HEK293 (cell line): ENCODE data around the gene HDGF.

Experiments used
- CTCF ChIA-PET: fragments of 350-600 bp; formaldehyde crosslinking; extraction: SDS; loops from one replicate; lab custom pipeline; 2021; ENCODE audit warnings: antibody characterized with exemption; lab: Yijun Ruan, JAX
- POLR2A ChIA-PET: fragments of 300-600 bp; formaldehyde crosslinking; extraction: SDS; loops from one replicate; lab custom pipeline; 2020; ENCODE audit warnings: antibody characterized with exemption, inconsistent platforms; lab: Yijun Ruan, JAX
- H3K27ac ChIP-seq: fragments of 200-500 bp; sonication (Bioruptor generic); 2 replicates; pipeline ENCODE4 v1.5.1; 2014; ENCODE audit warnings: low read depth, low read length, control low read depth, inconsistent platforms; ENCODE audit errors: extremely low read depth
- H3K36me3 ChIP-seq, 2 experiments: fragments of 200-500 bp in 1 of 2; sonication (Bioruptor generic) in 1 of 2; 1 replicate in 1 of 2; 2 replicates in 1 of 2; pipeline ENCODE4 v1.5.1; 2014 to 2017; ENCODE audit warnings: inconsistent platforms in 2 of 2, low read length in 2 of 2; ENCODE audit not compliant: control insufficient read depth in 2 of 2, insufficient read depth in 1 of 2
- H3K4me1 ChIP-seq: fragments of 200-500 bp; sonication (Bioruptor generic); 2 replicates; pipeline ENCODE4 v1.5.1; 2014; ENCODE audit warnings: mild to moderate bottlenecking, low read length, inconsistent platforms; ENCODE audit not compliant: control insufficient read depth, insufficient read depth
- H3K4me3 ChIP-seq: 2 replicates; pipeline ENCODE4 v1.5.1; 2011; ENCODE audit warnings: low read depth, mild to moderate bottlenecking, control low read depth, low read length, moderate library complexity
- H3K9me3 ChIP-seq: fragments of 200-500 bp; sonication (Bioruptor generic); 2 replicates; pipeline ENCODE4 v1.5.1; 2014; ENCODE audit warnings: low read depth, low read length, inconsistent platforms; ENCODE audit not compliant: control insufficient read depth, insufficient read depth
- AEBP2 ChIP-seq: fragments of 450-650 bp; formaldehyde crosslinking; IDR thresholded peaks from 2 replicates; pipeline ENCODE4 v1.5.1; 2016; ENCODE audit warnings: missing biosample characterization, missing genetic modification characterization, borderline replicate concordance
- KLF1 ChIP-seq: fragments of 450-650 bp; formaldehyde crosslinking; IDR thresholded peaks from 2 replicates; pipeline ENCODE4 v1.5.1; 2016; ENCODE audit warnings: missing biosample characterization, missing genetic modification characterization
- PRDM1 ChIP-seq: fragments of 450-650 bp; formaldehyde crosslinking; IDR thresholded peaks from 2 replicates; pipeline ENCODE4; 2016; ENCODE audit warnings: missing biosample characterization, missing genetic modification characterization
- SCRT2 ChIP-seq: fragments of 450-650 bp; formaldehyde crosslinking; IDR thresholded peaks from 2 replicates; pipeline ENCODE4 v1.5.1; 2016; ENCODE audit warnings: missing biosample characterization, missing genetic modification characterization
- SP2 ChIP-seq: fragments of 450-650 bp; formaldehyde crosslinking; IDR thresholded peaks from 2 replicates; pipeline ENCODE4 v1.5.1; 2016; ENCODE audit warnings: missing biosample characterization, missing genetic modification characterization
- SP7 ChIP-seq: fragments of 450-650 bp; formaldehyde crosslinking; IDR thresholded peaks from 2 replicates; pipeline ENCODE4 v1.5.1; 2016; ENCODE audit warnings: missing biosample characterization, missing genetic modification characterization
- ZBTB1 ChIP-seq: fragments of 450-650 bp; formaldehyde crosslinking; IDR thresholded peaks from 2 replicates; pipeline ENCODE4 v1.5.1; 2016; ENCODE audit warnings: missing biosample characterization, missing genetic modification characterization
- ZBTB48 ChIP-seq: fragments of 450-650 bp; formaldehyde crosslinking; IDR thresholded peaks from 2 replicates; pipeline ENCODE4 v1.5.1; 2016; ENCODE audit warnings: missing biosample characterization, missing genetic modification characterization
- ZFP41 ChIP-seq: fragments of 450-650 bp; formaldehyde crosslinking; IDR thresholded peaks from 2 replicates; pipeline ENCODE4 v1.5.1; 2016; ENCODE audit warnings: missing biosample characterization, missing genetic modification characterization, borderline replicate concordance
- ZFP69B ChIP-seq: fragments of 450-650 bp; formaldehyde crosslinking; IDR thresholded peaks from 2 replicates; pipeline ENCODE4 v1.5.1; 2016; ENCODE audit warnings: missing biosample characterization, missing genetic modification characterization
- ZNF114 ChIP-seq: fragments of 450-650 bp; formaldehyde crosslinking; IDR thresholded peaks from 2 replicates; pipeline ENCODE4 v1.5.0; 2017; ENCODE audit warnings: missing biosample characterization, missing genetic modification characterization
- ZNF155 ChIP-seq: fragments of 450-650 bp; formaldehyde crosslinking; IDR thresholded peaks from 2 replicates; pipeline ENCODE4 v1.5.1; 2016; ENCODE audit warnings: missing biosample characterization, missing genetic modification characterization
- ZNF174 ChIP-seq: fragments of 450-650 bp; formaldehyde crosslinking; IDR thresholded peaks from 2 replicates; pipeline ENCODE4 v1.5.0; 2017; ENCODE audit warnings: missing biosample characterization, mild to moderate bottlenecking, missing genetic modification characterization
- ZNF23 ChIP-seq: fragments of 450-650 bp; formaldehyde crosslinking; IDR thresholded peaks from 2 replicates; pipeline ENCODE4 v1.5.1; 2016; ENCODE audit warnings: missing biosample characterization, missing genetic modification characterization, borderline replicate concordance
- ZNF341 ChIP-seq: fragments of 450-650 bp; formaldehyde crosslinking; IDR thresholded peaks from 2 replicates; pipeline ENCODE4; 2016; ENCODE audit warnings: low read depth, missing biosample characterization, missing genetic modification characterization
- ZNF404 ChIP-seq: fragments of 450-650 bp; formaldehyde crosslinking; IDR thresholded peaks from 2 replicates; pipeline ENCODE4 v1.5.1; 2017; ENCODE audit warnings: missing biosample characterization, missing genetic modification characterization
- ZNF580 ChIP-seq: fragments of 450-650 bp; formaldehyde crosslinking; IDR thresholded peaks from 2 replicates; pipeline ENCODE4 v1.5.1; 2016; ENCODE audit warnings: missing biosample characterization, missing genetic modification characterization
- ZNF600 ChIP-seq: fragments of 450-650 bp; formaldehyde crosslinking; IDR thresholded peaks from 2 replicates; pipeline ENCODE4 v1.5.1; 2016; ENCODE audit warnings: missing biosample characterization, missing genetic modification characterization
- ZNF621 ChIP-seq: fragments of 450-650 bp; formaldehyde crosslinking; IDR thresholded peaks from 2 replicates; pipeline ENCODE4 v1.5.1; 2017; ENCODE audit warnings: missing biosample characterization, missing genetic modification characterization
- ZNF660 ChIP-seq: fragments of 450-650 bp; IDR thresholded peaks from 2 replicates; pipeline ENCODE4 v1.5.1; 2018; ENCODE audit warnings: missing biosample characterization, mild to moderate bottlenecking, missing genetic modification characterization
- ZNF670 ChIP-seq: fragments of 450-650 bp; formaldehyde crosslinking; IDR thresholded peaks from 2 replicates; pipeline ENCODE4 v1.5.1; 2016; ENCODE audit warnings: missing biosample characterization, missing genetic modification characterization, low read depth
- ZNF777 ChIP-seq: fragments of 450-650 bp; formaldehyde crosslinking; IDR thresholded peaks from 2 replicates; pipeline ENCODE4 v1.5.1; 2017; ENCODE audit warnings: missing biosample characterization, missing genetic modification characterization, borderline replicate concordance
- ZNF785 ChIP-seq: fragments of 450-650 bp; formaldehyde crosslinking; IDR thresholded peaks from 2 replicates; pipeline ENCODE4 v1.5.1; 2016; ENCODE audit warnings: missing biosample characterization, missing genetic modification characterization
- ZNF792 ChIP-seq: fragments of 450-650 bp; formaldehyde crosslinking; IDR thresholded peaks from 2 replicates; pipeline ENCODE4 v1.5.1; 2016; ENCODE audit warnings: missing biosample characterization, missing genetic modification characterization
- ZSCAN16 ChIP-seq: fragments of 450-650 bp; formaldehyde crosslinking; IDR thresholded peaks from 2 replicates; pipeline ENCODE4 v1.5.1; 2016; ENCODE audit warnings: missing biosample characterization, missing genetic modification characterization
- ZSCAN30 ChIP-seq: fragments of 450-650 bp; IDR thresholded peaks from 2 replicates; pipeline ENCODE4 v1.5.1; 2018; ENCODE audit warnings: missing biosample characterization, mild to moderate bottlenecking, missing genetic modification characterization, moderate library complexity
- ZXDB ChIP-seq: fragments of 450-650 bp; formaldehyde crosslinking; IDR thresholded peaks from 2 replicates; pipeline ENCODE4 v1.5.1; 2016; ENCODE audit warnings: missing biosample characterization, missing genetic modification characterization
- TF ChIP-seq, protein P1 (sequence below): fragments of 450-650 bp; formaldehyde crosslinking; IDR thresholded peaks from 2 replicates; pipeline ENCODE4 v1.5.1; 2016; ENCODE audit warnings: missing biosample characterization, missing genetic modification characterization
- TF ChIP-seq, protein P2 (sequence below): fragments of 450-650 bp; formaldehyde crosslinking; IDR thresholded peaks from 2 replicates; pipeline ENCODE4 v1.5.1; 2016; ENCODE audit warnings: missing biosample characterization, missing genetic modification characterization
- TF ChIP-seq, protein P3 (sequence below): fragments of 450-650 bp; formaldehyde crosslinking; IDR thresholded peaks from 2 replicates; pipeline ENCODE4 v1.5.1; 2016; ENCODE audit warnings: missing biosample characterization, missing genetic modification characterization

The HDGF gene

GRCh38 chr1:156726549-156727226, 24.8 kb downstream of the HDGF start (continued):
- peak; percentile 54; the same call in 1 of the 2 replicates for TF ChIP-seq ZNF580 (tag by site-specific recombination)
- no peak for TF ChIP-seq SCRT2 (tag by site-specific recombination)
- TF ChIP-seq, protein P1, sequence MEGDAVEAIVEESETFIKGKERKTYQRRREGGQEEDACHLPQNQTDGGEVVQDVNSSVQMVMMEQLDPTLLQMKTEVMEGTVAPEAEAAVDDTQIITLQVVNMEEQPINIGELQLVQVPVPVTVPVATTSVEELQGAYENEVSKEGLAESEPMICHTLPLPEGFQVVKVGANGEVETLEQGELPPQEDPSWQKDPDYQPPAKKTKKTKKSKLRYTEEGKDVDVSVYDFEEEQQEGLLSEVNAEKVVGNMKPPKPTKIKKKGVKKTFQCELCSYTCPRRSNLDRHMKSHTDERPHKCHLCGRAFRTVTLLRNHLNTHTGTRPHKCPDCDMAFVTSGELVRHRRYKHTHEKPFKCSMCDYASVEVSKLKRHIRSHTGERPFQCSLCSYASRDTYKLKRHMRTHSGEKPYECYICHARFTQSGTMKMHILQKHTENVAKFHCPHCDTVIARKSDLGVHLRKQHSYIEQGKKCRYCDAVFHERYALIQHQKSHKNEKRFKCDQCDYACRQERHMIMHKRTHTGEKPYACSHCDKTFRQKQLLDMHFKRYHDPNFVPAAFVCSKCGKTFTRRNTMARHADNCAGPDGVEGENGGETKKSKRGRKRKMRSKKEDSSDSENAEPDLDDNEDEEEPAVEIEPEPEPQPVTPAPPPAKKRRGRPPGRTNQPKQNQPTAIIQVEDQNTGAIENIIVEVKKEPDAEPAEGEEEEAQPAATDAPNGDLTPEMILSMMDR (tag by site-specific recombination) = peak; percentile 89
- no peak for TF ChIP-seq ZNF404
- no peak for TF ChIP-seq ZNF777 (tag by site-specific recombination)
- TF ChIP-seq ZNF670 (tag by site-specific recombination) = no peak
- TF ChIP-seq ZNF174 (tag by site-specific recombination) = no peak
- no peak for TF ChIP-seq ZNF621 (tag by site-specific recombination)
- peak; percentile 48 for TF ChIP-seq SP2 (tag by site-specific recombination)
- peak; percentile 22; the same call in 1 of the 2 replicates for TF ChIP-seq KLF1 (tag by site-specific recombination)
- TF ChIP-seq, protein P2, sequence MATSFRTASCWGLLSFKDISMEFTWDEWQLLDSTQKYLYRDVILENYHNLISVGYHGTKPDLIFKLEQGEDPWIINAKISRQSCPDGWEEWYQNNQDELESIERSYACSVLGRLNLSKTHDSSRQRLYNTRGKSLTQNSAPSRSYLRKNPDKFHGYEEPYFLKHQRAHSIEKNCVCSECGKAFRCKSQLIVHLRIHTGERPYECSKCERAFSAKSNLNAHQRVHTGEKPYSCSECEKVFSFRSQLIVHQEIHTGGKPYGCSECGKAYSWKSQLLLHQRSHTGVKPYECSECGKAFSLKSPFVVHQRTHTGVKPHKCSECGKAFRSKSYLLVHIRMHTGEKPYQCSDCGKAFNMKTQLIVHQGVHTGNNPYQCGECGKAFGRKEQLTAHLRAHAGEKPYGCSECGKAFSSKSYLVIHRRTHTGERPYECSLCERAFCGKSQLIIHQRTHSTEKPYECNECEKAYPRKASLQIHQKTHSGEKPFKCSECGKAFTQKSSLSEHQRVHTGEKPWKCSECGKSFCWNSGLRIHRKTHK (tag by site-specific recombination) = no peak

DNA sequence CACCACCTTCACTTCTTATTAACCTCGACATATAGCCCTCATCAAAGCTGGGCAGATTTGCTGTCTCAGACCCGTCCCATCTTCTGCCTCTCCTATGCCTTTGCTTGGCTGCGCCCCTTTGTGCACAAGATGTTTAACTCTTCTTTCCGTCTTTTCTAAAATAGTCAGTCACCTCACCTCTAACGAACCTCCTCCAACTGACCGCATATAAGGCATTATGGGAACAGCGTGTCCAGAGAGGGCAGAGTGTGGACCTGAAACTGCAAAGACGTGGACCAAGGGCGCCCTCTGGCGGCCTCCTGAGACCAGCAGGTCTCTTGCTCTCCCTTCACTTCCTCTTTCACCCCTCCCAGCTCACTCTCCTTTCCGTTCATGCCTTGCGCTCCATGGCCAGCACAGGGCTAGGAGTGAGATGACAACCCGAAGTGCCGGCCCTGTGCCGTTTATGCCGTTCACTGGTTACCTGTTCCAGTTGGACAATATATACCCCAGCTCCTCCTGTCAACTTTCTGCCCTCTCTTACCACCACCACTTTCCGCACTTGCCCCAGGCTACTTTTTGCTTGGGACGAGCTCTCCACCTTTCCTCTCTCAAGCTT, 25.7 kb downstream of the HDGF start:
- H3K4me1 ChIP-seq = peaks cover 7% of the 10 kb centered on the region
- H3K9me3 ChIP-seq = no peaks in the 10 kb centered on the region
- ChIA-PET POLR2A (interaction anchor here (1.0 to 4.8 kb wide), 12 partner anchors 16 to 169 kb away, joined by 3 to 84 read pairs (median 8); partner anchors contain the start of genes CRABP2, HDGF, MRPL24 and NTRK1), CTCF (interaction anchor here (0.6 to 10.1 kb wide), 65 partner anchors 10 to 437 kb away, joined by 3 to 526 read pairs (median 6); partner anchors contain the start of genes CRABP2, HAPLN2, HDGF and INSRR)
- peaks cover 7 to 60% of the 10 kb centered on the region in 2 experiments; a peak in 2 of 3 replicates for H3K36me3 ChIP-seq
- H3K27ac ChIP-seq = no peak overlapping the region
- H3K4me3 ChIP-seq = peak overlapping the region; percentile 24
- TF ChIP-seq AEBP2 (tag by site-specific recombination) (no peak), ZNF341 (peak; percentile 39), ZSCAN16 (0 out of 2 replicates have a peak, but pooled peaks have one; percentile 19), ZNF785 (no peak), ZNF155 (no peak), ZNF621 (tag by site-specific recombination) (no peak), ZXDB (tag by site-specific recombination) (peak; percentile 41; the same call in 1 of the 2 replicates), ZNF600 (tag by site-specific recombination) (peak; percentile 97), ZNF792 (no peak), ZSCAN30 (tag by site-specific recombination) (peak; percentile 87), ZBTB1 (tag by site-specific recombination) (no peak), SP7 (tag by site-specific recombination) (peak; percentile 68), ZFP69B (tag by site-specific recombination) (peak; percentile 44; the same call in 1 of the 2 replicates), ZFP41 (tag by site-specific recombination) (no peak), PRDM1 (tag by site-specific recombination) (peak; percentile 100), ZNF23 (no peak), ZNF660 (peak; percentile 56; the same call in 1 of the 2 replicates), ZBTB48 (tag by site-specific recombination) (peak; percentile 33; the same call in 1 of the 2 replicates), ZNF114 (no peak)
- TF ChIP-seq, protein P3, sequence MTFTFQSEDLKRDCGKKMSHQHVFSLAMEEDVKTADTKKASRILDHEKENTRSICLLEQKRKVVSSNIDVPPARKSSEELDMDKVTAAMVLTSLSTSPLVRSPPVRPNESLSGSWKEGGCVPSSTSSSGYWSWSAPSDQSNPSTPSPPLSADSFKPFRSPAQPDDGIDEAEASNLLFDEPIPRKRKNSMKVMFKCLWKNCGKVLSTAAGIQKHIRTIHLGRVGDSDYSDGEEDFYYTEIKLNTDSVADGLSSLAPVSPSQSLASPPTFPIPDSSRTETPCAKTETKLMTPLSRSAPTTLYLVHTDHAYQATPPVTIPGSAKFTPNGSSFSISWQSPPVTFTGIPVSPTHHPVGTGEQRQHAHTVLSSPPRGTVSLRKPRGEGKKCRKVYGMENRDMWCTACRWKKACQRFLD = no peak
